GM13977 (cell line): ENCODE measurements around the gene CRHR1.

Experiments used
- DNase-seq: peaks from one replicate; pipeline ENCODE4 v3.0.0; 2012; ENCODE audit warnings: low spot score
- in situ Hi-C: fragments of 300-500 bp; cut with MboI; formaldehyde crosslinking; loops from one replicate; pipeline ENCODE4 v1.12.0; 2022; ENCODE audit warnings: low sequenced_read_pairs, low pct_unique_long_range_greater_than_20kb, mixed read lengths, inconsistent platforms; ENCODE audit not compliant: unreplicated experiment
- TF ChIP-seq, protein P1 (sequence below): IDR thresholded peaks from 2 replicates; pipeline ENCODE4 v1.5.1; 2012; ENCODE audit warnings: mild to moderate bottlenecking, control low read depth; ENCODE audit not compliant: insufficient read depth; ENCODE audit errors: extremely low read depth, missing control alignments

CRHR1 gene

DNA sequence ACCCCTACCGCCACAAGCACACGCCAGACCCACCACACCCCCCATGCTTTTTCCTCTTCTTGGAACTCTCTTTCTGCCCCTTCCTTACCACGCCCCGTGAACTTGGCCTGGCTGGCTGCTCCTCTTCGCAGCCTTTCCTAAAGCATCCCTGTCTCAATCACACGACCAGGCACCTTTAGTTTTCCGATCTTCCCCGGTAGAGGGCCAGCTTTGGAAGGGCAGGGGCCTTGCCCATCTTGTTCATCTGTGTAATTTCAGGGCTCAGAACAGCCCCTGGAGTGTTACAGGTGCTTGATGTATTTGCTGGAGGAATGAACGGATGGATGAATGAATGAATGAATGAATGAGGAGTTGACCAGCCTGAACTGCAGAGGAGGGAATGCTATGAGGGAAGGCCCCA lies 64.3 kb downstream of the CRHR1 start:
- TF ChIP-seq, protein P1, sequence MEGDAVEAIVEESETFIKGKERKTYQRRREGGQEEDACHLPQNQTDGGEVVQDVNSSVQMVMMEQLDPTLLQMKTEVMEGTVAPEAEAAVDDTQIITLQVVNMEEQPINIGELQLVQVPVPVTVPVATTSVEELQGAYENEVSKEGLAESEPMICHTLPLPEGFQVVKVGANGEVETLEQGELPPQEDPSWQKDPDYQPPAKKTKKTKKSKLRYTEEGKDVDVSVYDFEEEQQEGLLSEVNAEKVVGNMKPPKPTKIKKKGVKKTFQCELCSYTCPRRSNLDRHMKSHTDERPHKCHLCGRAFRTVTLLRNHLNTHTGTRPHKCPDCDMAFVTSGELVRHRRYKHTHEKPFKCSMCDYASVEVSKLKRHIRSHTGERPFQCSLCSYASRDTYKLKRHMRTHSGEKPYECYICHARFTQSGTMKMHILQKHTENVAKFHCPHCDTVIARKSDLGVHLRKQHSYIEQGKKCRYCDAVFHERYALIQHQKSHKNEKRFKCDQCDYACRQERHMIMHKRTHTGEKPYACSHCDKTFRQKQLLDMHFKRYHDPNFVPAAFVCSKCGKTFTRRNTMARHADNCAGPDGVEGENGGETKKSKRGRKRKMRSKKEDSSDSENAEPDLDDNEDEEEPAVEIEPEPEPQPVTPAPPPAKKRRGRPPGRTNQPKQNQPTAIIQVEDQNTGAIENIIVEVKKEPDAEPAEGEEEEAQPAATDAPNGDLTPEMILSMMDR = no peak
- no peak for DNase-seq
- in situ Hi-C loops = no loop called here

DNA sequence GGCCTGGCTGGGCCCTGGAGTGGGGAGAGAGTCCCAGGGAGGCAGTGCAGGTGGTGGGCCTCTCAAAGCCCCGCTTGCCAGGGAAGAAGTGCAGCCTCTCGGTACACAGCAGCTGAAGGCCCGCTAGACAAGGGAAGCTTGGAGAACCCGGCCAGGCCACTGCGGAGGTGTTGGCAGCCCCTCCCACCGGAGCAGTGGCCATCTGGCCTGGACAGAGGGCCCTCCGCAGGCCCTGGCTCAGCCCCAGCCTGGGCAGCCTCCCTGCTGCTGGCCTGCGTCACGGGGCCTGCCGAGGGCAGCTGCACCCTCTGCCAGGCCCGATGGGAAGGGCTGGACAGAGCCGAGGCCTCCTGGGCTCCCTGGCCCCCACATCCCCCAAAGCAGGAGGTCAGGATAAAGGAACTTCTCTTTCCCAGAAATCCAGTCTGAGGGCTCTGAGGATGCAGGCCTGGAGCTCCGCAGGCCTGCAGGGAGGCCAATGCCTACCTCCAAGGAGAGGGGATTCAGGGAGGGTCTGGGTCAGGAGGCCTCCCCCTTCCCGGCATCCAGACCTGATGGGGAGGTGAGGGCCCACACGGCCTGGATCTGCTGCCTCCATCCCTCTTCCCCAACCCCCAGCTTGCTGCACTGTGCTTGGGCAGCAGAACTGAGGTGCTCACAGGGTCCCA lies 64.9 kb downstream of the CRHR1 start:
- no peak for DNase-seq
- in situ Hi-C loops = no loop called here
- TF ChIP-seq, protein P1 = no peak

DNA sequence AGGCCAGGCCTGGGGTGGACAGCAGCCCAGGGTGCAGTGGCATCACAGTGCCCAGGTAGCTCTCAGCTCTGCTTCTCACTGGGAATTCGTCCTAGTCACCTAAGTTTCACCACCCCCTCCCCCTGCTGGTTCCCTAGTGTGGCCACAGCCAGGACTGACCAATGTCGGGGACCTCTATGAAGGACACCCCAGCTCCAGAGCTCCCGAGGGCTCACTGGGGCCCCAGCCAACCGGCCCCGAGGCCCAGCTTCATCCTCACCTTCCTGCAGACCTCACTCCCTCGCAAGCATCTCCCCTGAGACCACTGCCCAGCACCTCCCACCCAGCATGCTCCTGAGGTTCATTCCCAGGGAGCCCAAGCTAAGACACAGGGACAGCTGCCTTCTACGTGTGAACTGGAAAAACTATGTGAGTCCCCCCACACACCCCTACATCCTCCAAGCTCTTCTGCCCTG lies 65.4 kb downstream of the CRHR1 start:
- TF ChIP-seq, protein P1 = no peak
- DNase-seq = no peak
- in situ Hi-C loops = no loop called here

DNA sequence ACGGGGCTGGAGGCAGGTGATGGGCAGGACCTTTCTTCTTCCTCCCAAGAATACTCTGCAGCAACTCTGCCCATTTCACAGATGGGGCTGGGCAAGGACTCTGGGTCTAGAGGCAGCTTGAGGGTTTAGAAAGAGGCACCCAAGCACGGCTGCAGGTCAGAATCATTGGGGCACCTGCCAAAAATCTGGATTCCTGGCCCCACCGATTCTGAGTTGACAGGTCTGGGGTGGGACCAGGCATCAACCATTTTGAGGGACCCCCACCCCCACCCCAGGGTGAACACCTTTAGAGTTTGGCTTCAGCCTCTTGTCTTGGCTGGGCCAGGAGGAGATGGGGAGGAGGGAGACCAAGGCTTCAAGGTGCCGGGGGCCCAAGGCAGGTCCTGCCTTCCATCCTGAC lies 65.9 kb downstream of the CRHR1 start:
- TF ChIP-seq, protein P1 = no peak
- no peak for DNase-seq
- in situ Hi-C loops = no loop called here

DNA sequence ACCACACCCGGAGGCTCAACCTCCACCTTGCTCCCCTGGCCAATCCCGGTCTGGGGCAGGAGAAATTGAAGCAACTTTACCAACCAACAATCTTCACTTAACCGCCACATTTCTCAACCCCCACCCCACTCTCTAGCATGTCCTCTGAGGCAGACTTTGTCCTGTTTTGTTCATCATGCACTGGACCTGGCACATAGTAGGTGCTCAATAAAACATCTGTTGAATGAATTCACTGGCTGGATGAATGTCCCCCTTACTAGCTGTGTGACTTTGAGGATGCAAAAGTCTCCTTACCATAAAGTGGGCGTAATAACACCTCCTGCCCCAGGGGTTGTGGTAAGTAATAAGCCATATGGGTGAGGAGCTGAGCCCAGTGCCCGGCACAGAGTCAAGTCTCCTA lies 66.3 kb downstream of the CRHR1 start:
- TF ChIP-seq, protein P1 = no peak
- DNase-seq = no peak
- in situ Hi-C loops = no loop called here

DNA sequence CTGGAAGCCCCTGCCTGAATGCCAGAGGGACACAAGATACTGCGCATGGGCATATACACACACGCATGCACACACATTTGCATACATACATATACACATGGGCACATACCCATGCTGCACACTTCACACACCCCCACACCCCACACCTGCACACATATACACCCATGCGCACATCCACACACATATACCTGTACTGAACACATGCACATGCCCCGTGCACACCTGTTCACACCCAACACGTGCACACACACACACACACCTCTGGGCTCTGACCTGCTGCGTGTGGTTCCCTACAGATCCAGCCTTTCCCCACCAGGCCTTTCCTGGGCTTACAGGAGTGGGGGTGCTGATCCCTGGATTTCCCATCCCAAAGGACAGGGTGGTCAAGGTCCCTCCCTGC lies 66.9 kb downstream of the CRHR1 start:
- no peak for DNase-seq
- TF ChIP-seq, protein P1 = no peak
- in situ Hi-C loops = no loop called here
